Psoas muscle (tissue), 8 donors: ENCODE measurements around the gene PLCB3. TPM values are rescaled to one million over a fixed set of nuclear protein-coding genes. Genes with fewer than 3 reads are reported as not detected.
A peak's percentile ranks its signal among the peaks of the same experiment; 100 is the strongest.

ENCODE experiments used
- ATAC-seq, 4 donors: fragments of 200-7000 bp; cut with Tn5 transposase; one replicate each; pipeline ENCODE4 v1.9.1; 2020; ENCODE audit warnings: moderate library complexity in 3 of 4, mild to moderate bottlenecking in 2 of 4
- DNase-seq, 2 donors: peaks; one replicate each; pipeline ENCODE4 v3.0.0-alpha.2; 2020
- H3K27ac ChIP-seq: fragments of 200-600 bp; one replicate; pipeline ENCODE4 v1.8.0; 2022
- H3K27me3 ChIP-seq, 3 donors: fragments of 200-600 bp in 1 of 3; one replicate each; pipeline versions ENCODE4 v1.6.1 to v1.8.0; 2013 to 2022; ENCODE audit warnings: low read length in 2 of 3, mild to moderate bottlenecking in 2 of 3, moderate library complexity in 1 of 3; ENCODE audit not compliant: insufficient read depth in 3 of 3
- H3K36me3 ChIP-seq, 2 donors: fragments of 200-600 bp in 1 of 2; one replicate each; pipeline versions ENCODE4 v1.6.1 to v1.8.0; 2013 to 2022; ENCODE audit warnings: low read depth in 1 of 2, mild to moderate bottlenecking in 1 of 2, moderate library complexity in 1 of 2; ENCODE audit not compliant: insufficient read depth in 1 of 2
- H3K4me1 ChIP-seq: fragments of 200-600 bp; one replicate; pipeline ENCODE4 v1.8.0; 2022
- H3K4me3 ChIP-seq: fragments of 200-600 bp; one replicate; pipeline ENCODE4 v1.8.0; 2022; ENCODE audit warnings: mild to moderate bottlenecking
- H3K9me3 ChIP-seq: fragments of 200-600 bp; one replicate; pipeline ENCODE4 v1.8.0; 2022
- WGBS, 3 donors: extraction: QIAGEN DNeasy Blood & Tissue Kit; methylation state at CpG; one replicate each; pipeline versions ENCODE4 v1.1.6 to v1.1.7; 2013; 5-methylcytosine and 5-hydroxymethylcytosine counted together
- intact Hi-C, 2 donors: fragments of 100-400 bp; cut with DNase I; formaldehyde crosslinking; loops; one replicate each; pipeline versions ENCODE4 v1.11.0 to v1.14.2; 2022
- polyA plus RNA-seq, 3 donors: library from polyadenylated mRNA; stranded (reverse); fragments of 200-250 nt; gene quantifications; one replicate each; pipeline ENCODE4 v1.2.3, GENCODE V29; 2013
- total RNA-seq, 4 donors: library from RNA; stranded (reverse); fragmentation: NEBNext Ultra II Directional in 2 of 4; extraction: Animal tissue kit (Norgen Biotek cat#: 25700) in 2 of 4; gene quantifications; one replicate each; pipeline versions ENCODE4 v1.2.1 to v1.2.4, GENCODE V29; 2021 to 2023
- TF ChIP-seq, protein P1 (sequence below): fragments of 200-600 bp; IDR thresholded peaks from one replicate; pipeline ENCODE4 v1.8.0; 2022; ENCODE audit warnings: antibody characterized with exemption
- donor health status: healthy with polysubstance abuse.
- donor health status: DM: no; HTN: no; CAD: no; lungs with moderate emphysema.
- donor health status: Bipolar disorder and iron deficiency.
- donor health status: healthy.
- donor health status: DM: yes; HTN: yes; CAD: no.
- donor health status: DM: no; HTN: no; CAD: no.
- donor health status: DM: no; HTN: no; CAD: no.
- donor health status: DM: yes; HTN: yes; CAD: no.

Gene PLCB3
- total and polyA plus RNA-seq, 7 donors = 3.8 to 10.4 (median 5.9) TPM

DNA sequence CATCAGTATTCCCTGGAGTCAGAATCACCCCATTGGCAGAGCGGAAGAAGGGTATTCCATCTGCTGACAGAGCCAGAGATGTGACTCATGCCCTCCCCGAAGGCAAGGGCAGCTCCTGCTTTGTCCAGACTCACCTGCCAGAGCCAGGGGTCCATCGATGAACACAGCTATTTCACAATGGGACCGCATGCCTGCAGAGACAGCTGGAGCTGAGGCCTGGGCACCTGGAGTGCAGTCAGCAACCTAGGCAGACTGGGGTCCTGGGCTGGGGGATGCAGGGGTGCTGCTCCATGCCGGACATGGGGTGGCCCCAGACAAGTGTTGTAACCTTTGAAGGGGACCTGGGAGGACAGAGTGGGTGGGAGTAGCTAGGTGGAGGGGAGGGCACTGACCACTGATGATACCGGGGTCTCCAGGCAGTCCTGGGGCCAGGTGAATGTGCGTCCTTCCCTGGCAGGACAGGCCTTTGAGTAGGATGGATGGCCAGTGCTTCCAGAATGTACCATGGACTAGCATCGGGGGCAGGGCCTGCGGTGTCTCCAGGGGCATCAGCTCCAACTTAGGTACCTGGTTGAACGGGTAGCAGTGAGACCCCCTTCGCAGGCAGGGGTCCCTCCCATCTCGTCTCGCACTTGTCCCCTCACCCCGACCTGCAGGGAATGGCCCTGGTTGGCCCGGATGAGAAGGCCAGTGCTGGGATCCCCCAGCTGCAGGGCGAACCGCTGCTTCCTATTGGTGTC is 27.0 kb upstream of the PLCB3 start:
- peaks cover 0 to 32% of the 10 kb centered on the region in 2 donors for H3K36me3 ChIP-seq
- 83 to 86% (median 83%) methylated on average over 17 of the region's 17 CpGs for WGBS, 3 donors
- H3K27me3 ChIP-seq = no peaks in the 10 kb centered on the region
- H3K4me1 ChIP-seq = peaks cover 42% of the 10 kb centered on the region
- H3K9me3 ChIP-seq = no peaks in the 10 kb centered on the region
- ATAC-seq (no peak), DNase-seq (no peak)
- TF ChIP-seq, protein P1, sequence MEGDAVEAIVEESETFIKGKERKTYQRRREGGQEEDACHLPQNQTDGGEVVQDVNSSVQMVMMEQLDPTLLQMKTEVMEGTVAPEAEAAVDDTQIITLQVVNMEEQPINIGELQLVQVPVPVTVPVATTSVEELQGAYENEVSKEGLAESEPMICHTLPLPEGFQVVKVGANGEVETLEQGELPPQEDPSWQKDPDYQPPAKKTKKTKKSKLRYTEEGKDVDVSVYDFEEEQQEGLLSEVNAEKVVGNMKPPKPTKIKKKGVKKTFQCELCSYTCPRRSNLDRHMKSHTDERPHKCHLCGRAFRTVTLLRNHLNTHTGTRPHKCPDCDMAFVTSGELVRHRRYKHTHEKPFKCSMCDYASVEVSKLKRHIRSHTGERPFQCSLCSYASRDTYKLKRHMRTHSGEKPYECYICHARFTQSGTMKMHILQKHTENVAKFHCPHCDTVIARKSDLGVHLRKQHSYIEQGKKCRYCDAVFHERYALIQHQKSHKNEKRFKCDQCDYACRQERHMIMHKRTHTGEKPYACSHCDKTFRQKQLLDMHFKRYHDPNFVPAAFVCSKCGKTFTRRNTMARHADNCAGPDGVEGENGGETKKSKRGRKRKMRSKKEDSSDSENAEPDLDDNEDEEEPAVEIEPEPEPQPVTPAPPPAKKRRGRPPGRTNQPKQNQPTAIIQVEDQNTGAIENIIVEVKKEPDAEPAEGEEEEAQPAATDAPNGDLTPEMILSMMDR = no peak
- peak overlapping the region; percentile 91 for H3K27ac ChIP-seq
- H3K4me3 ChIP-seq = peak overlapping the region; percentile 74
- intact Hi-C loops = no loop called here

GRCh38 chr11:64224891-64225607 is 26.3 kb upstream of the PLCB3 start:
- Histone ChIP-seq H3K4me1 (peaks cover 49% of the 10 kb centered on the region), H3K36me3 (peaks cover 0 to 29% of the 10 kb centered on the region in 2 donors), H3K4me3 (peak overlapping the region; percentile 74), H3K9me3 (no peaks in the 10 kb centered on the region), H3K27me3 (no peaks in the 10 kb centered on the region), H3K27ac (peak overlapping the region; percentile 91)
- intact Hi-C loops = loop anchor here in 1 of 2 donors (5.0 kb wide), 1 partner anchor 38 kb away; the partner anchor contains the start of gene STIP1
- 44 to 55% (median 48%) methylated on average over 22 of the region's 22 CpGs for WGBS, 3 donors
- ATAC-seq = peak in 3 of 4 donors; percentile 1 to 3 (median 2)
- peak in 1 of 2 donors; percentile 51 for DNase-seq
- TF ChIP-seq, protein P1 = no peak

DNA sequence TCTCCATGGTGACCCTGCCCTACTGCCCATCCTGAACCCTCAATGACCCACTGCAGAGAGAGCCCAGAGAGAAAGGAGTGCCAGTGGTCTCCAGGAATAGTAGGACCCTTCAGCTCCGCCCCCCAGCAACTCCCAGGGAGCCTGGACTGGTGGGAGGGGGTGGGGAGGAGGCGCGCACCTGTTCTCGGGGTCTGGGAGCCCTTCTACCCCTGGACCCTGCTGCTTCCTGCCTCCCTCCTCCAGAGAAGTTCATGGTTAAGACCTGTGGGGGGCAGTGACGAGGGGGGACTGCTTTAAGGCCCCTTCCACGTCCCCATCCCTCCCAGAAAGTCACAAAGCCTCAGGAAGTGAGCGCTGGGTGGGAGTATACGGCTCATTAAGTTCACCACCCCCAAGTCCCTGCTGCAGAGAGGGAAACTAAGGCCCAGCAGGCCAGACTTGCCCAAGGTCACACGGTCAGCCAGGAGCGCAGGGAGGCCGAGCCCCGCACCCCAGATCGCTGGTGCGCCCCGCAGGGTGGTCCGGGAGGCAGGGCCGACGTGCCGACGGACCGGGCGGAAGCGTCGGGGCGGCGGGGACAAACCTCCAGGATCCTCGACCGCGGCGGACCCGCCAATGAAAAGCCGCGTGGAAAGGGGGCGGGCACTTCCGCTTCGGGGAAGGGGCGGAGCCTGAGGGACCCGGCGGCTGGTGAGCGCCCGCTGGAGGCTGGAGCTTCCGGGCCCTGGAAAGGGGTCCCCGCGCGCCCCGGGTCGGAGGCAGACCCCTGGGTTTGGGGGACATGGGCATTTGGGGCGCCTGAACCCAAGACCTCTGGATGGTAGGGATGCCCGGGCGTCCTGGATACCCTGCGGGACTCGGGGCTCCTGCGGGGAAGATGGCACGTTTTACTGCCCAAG is 25.5 kb upstream of the PLCB3 start, which contains the start of the genes NUDT22 and TRPT1:
TSS of gene NUDT22 (plus strand) at position 667 of the 899 bp plus-strand sequence. CDS start 379 bp downstream, outside the sequence.
TSS of gene TRPT1 (minus strand) at position 579 of the 899 bp plus-strand sequence. CDS start at position 253, 326 bp downstream.
- Histone ChIP-seq H3K27ac (peak within 1 kb of the TSS; percentile 91), H3K9me3 (no peaks in the 10 kb centered on the region), H3K36me3 (peaks cover 0 to 23% of the 10 kb centered on the region in 2 donors), H3K4me3 (peak within 1 kb of the TSS; percentile 74), H3K4me1 (peaks cover 50% of the 10 kb centered on the region), H3K27me3 (no peaks in the 10 kb centered on the region)
- peak; percentile 92 to 96 for DNase-seq
- peak; percentile 81 to 88 (median 82) for ATAC-seq
- TF ChIP-seq, protein P1 = peak; percentile 25
- intact Hi-C loops = loop anchor here in 1 of 2 donors (5.0 kb wide), 1 partner anchor 39 kb away; the partner anchor contains the start of gene STIP1
- WGBS, 3 donors = 1% methylated on average over 48 to 54 of the region's 54 CpGs

DNA sequence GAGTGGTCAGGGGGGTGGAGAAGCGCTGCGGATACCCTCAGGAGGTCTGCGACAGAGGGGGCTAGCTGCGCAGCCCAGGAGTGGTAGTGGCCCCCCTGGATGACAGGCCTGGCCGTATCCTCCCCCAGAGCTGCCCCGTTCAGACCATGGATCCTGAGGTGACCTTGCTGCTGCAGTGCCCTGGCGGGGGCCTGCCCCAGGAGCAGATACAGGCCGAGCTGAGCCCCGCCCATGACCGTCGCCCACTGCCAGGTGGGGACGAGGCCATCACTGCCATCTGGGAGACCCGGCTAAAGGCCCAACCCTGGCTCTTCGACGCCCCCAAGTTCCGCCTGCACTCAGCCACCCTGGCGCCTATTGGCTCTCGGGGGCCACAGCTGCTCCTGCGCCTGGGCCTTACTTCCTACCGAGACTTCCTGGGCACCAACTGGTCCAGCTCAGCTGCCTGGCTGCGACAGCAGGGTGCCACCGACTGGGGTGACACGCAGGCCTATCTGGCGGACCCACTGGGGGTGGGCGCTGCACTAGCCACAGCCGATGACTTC is 24.8 kb upstream of the PLCB3 start:
- intact Hi-C loops = loop anchor here in 1 of 2 donors (5.0 kb wide), 1 partner anchor 39 kb away; the partner anchor contains the start of gene STIP1
- TF ChIP-seq, protein P1 = no peak
- Histone ChIP-seq H3K9me3 (no peaks in the 10 kb centered on the region), H3K4me3 (peak overlapping the region; percentile 74), H3K27ac (peak overlapping the region; percentile 91), H3K4me1 (peaks cover 57% of the 10 kb centered on the region), H3K36me3 (peaks cover 0 to 16% of the 10 kb centered on the region in 2 donors), H3K27me3 (no peaks in the 10 kb centered on the region)
- peak; percentile 69 to 76 for DNase-seq
- WGBS, 3 donors = 6 to 13% (median 9%) methylated on average over 22 to 26 of the region's 26 CpGs
- ATAC-seq = peak; percentile 43 to 59 (median 56)
